HPDE6-E6E7 (cell line): ENCODE measurements around the gene PEX26.
"Not testable (repeated sequence)": the region's sequence is repeated elsewhere in the genome, so short reads cannot be mapped to it uniquely, and the experiment has no call there.

Experiments
- DNase-seq: peaks from one replicate; pipeline ENCODE4 v3.0.0; 2011; ENCODE audit warnings: missing footprints; ENCODE audit errors: extremely low spot score

PEX26 gene

DNA sequence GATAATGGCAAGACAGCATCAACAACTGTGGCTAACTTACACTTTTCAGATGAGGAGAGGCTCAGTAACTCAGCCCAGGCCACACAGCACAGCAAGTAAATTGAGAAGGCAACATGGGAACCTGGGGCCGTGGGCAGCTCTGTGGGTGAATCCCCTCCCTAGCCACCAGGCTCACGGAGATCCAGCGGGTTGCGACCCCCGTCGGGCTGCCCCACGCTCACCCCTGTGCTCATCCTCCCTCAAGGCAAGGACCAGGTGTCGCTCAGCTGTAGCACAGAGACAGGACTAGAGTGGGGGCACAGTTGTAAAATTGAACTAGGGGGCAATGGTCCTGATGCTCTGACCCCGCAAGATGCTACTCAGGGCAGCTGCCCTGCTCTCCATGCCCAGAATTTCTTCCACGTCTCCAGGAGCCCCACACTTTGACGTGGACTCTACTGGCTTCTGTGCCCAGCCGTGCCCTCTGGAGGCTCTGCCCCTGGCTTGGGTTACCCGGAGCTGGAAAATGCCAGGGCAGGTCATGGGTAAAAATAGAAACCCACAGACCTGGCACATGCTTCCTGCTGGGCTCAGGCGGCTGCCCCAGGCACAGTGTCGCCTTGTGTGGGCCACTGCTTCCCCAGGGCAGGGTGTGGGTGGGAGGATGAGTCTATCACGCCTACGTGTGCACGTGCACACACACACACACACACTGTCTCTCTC lies 41.8 kb downstream of the PEX26 start:
- no peak for DNase-seq

DNA sequence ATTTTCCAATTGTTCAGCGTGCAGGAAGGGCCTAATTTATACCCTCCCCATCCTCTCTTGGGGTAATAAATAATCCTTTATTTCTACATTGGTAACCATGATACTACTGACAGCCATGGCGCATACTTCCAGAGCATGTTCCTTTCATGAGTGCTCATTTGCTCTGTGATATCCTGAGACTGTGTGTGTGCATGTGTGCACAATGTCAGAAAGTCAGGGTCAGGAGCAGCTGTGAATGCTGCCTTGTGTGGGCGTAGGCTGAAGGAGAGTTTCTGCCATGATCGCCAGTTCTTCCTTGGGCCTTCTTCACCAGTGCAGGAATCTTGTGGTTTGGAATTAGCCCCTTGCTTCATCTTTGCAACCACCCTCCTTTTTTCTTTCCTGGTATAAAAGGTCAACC lies 43.1 kb downstream of the PEX26 start:
- no peak for DNase-seq

DNA sequence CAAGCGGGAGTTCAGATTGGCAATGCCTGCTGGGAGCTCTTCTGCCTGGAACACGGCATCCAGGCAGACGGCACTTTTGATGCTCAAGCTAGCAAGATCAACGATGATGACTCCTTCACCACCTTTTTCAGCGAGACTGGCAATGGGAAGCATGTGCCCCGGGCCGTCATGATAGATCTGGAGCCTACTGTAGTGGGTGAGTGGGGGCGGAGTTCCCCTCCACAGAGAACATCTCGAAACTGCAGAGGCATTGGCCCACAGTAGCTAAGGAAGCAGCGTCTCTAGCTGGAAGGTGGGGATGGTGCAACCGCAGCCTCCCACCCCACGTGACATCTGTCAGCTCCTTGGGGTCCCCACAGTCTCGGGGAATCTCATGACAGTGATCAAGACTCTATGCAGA lies 43.7 kb downstream of the PEX26 start:
- DNase-seq = no peak

DNA sequence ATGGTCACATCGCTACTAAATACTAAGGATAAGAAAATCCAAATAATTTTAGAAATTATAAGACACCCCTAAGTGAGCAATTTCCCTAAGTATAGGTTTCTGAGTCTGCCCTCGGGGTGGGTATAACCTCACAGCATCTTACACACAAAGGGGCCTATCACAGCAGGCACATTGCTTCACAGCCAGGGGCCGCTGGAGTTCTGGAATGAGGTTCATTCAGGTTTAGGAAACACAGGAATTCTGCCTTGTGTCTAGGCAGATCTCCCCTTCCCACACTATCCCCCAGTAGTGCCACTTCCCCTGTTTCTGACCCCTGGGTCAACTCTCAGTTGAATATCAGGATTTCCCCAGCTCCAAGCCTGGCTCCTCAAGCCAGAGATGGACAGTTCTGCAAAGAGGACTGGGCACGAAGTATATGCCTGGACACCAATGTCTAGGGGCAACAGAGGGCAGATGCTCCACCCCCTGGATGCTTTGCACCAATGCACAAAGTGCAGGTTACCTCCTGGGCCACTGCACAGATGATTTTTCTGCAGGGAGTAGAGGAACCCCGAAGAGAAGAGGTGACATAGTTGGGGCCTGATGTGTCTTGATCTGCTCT lies 44.3 kb downstream of the PEX26 start:
- DNase-seq = no peak

DNA sequence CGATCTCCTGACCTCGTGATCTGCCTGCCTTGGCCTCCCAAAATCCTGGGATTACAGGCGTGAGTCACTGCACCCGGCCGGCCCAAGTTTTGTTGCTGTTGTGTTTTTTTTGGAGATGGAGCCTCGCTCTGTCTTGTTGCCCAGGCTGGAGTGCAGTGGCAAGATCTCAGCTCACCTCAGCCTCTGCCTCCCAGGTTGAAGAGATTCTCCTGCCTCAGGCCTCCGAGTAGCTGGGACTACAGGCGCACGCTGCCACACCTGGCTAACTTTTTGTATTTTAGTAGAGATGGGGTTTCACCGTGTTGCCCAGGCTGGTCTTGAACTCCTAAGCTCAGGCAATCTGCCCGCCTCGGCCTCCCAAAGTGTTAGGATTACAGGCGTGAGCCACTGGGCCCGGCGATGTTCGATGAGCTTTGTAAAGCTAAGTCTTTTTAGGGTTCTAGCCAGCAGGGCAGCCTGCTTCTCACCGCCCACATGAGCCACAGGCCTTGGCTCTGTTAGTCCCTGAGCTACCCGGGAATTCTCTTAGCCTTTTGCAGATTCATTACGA lies 45.8 kb downstream of the PEX26 start:
- DNase-seq = not testable (repeated sequence)

DNA sequence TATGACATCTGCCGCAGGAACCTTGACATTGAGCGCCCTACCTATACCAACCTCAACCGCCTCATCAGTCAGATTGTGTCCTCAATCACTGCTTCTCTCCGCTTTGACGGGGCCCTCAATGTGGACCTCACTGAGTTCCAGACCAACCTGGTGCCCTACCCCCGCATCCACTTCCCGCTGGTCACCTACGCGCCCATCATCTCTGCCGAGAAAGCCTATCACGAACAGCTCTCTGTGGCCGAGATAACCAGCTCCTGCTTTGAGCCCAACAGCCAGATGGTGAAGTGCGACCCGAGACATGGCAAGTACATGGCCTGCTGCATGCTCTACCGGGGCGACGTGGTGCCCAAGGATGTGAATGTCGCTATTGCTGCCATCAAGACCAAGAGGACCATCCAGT lies 48.8 kb downstream of the PEX26 start:
- DNase-seq = no peak

DNA sequence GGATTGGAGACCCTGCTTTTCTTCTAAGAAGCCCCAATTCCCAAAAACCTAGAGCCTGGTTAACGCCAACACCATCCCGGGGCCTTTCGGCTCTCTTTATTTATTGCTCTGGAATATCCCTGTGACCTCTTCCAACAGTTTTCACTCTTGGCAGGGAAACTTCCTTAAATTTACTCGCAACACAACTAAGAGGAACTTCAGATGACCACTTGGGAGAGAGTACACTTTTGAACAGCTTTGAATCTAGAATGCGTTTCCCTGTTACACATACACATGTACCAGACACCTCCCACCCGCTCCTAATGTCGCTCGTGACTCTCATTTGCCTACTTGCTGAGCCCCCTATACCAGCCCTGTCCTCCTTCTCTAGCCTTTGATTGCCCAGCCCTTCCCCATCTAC lies 52.2 kb downstream of the PEX26 start:
- DNase-seq = no peak

DNA sequence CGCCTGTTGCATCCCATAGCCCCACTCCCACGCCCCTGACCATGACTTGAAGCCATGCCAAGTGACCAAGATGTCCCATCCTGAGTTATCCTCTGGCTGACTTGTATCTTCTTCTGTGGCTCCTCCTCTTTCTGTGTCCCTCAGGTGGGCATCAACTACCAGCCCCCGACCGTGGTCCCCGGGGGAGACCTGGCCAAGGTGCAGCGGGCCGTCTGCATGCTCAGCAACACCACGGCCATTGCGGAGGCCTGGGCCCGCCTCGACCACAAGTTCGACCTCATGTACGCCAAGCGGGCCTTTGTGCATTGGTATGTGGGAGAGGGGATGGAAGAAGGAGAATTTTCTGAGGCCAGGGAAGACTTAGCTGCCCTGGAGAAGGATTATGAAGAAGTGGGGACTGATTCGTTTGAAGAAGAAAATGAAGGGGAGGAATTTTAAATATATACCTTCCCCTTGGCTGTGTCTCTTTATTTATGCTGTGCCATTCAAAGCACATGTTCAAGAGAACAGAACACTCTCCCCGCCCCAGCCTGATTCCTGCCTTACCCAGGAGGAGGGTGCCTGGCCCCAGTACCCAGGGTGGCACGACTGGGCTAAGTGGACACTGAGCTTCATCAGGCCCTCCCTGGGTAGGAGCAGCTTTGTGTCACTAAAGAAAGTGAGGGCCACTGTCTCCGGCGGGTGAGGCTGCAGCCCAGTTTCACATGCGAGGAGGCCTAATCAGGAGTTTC lies 53.1 kb downstream of the PEX26 start:
- no peak for DNase-seq

DNA sequence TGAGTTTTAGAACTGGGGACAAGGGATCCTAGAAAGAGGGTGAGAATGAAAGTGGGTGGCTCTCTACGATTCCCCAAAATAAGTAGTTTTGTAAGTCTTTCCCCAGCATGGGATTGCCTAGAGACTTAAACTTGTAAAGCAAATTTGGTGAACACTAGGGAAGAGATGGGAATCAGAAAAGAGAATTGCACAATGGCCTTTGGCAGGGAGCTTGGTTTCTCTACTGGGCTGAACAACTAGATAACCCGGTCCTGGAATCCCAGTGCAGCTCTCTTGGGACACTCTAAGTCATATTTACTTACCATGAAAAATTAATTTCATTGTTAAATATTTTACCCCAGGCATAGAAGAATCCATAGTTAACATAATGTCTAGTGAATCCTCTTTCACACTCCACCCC lies 55.7 kb downstream of the PEX26 start:
- no peak for DNase-seq

DNA sequence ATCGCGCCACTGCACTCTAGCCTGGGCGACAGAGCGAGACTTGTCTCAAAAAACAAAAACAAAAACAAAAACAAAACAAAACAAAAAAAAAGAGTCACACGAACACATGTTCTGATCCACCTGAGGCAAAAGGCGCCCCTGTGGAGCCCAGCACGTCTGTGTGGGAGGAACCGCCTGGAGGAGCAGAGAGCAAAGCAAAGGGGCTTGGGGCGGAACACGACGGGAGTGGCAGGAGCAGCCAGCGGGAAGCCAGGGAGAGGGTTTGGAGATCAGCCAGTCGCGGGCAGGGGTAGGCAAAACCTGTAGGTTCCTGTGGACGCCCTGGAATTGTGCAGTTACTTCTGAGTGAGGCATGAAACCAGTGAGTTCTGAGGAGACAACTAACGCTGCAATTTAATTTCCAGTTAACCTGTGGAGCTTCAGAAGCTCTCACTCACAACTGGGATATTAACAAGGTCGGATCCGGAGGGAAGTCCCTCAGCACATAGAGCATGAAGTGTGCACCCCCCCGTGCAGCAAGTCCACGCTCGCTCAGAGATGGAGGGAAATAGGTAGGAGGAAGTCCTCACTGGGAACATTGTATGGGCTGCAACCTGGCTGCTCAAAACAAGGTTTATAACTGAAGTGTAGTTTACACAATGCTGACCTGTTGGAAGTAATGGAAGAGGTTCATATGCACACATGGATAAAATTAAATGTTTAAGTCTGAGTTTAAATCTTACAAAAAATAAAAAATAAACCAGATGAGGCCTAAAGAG lies 59.0 kb downstream of the PEX26 start:
- no peak for DNase-seq

DNA sequence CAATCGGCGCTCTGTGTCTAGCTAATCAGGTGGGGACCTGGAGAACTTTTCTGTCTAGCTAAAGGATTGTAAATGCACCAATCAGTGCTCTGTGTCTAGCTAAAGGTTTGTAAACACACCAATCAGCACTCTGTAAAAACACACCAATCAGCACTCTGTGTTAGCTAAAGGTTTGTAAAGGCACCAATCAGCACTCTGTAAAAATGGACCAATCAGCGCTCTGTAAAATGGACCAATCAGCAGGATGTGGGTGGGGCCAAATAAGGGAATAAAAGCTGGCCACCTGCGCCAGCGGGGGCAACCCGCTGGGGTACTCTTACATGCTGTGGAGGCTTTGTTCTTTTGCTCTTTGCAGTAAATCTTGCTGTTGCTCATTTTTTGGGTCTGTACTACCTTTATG lies 63.2 kb downstream of the PEX26 start:
- DNase-seq = not testable (repeated sequence)

DNA sequence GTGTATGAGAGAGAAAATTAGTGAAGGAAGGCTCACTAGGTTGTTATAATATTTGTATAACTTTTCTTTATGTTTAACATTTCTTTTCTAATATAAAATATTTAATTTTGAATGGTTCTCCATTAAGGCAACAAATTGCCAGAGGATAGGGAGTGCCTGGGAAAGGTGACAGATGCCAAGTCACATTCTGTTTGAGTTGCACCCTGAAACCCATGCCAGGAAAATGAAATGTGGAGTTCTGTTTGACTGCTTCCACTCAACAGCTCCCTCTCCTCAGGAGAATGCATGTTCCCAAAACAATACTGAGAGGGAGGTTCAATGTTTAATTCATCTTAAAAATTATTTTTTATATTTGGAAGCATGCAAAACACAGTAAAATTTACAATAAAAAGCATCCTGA lies 66.3 kb downstream of the PEX26 start:
- no peak for DNase-seq

DNA sequence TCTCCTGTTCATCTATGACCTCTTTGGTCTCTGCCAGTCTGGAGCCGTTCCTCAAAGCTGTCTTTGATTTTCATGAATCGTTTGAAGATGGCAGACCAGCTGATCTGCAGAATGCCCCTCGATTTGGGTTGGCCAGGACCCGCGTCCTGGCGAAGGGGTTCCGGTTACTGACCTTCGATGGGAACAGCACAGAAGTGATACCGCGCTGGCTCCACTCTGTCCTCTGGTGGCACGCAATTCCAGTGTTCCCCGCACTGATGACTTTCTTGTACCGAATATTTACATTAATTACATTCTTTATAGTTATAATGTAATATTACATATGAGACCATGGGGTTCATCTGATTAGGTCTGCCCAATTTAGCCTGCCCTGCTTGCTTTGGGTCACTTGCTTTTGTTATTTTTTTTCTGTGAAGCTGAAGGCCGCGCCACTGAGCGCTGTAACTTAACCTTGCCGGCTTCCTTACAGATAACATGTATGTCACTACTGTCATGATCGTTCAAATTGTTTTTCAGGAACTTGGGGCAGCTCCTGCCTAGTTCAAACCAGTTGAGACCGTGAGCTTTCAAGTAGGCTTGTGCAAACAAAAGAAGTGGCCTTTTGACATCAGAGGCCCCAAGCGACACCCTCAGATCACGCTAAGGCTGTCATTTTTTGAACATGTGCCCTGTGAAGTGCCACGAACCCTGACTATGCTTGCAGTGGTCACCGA lies 68.0 kb downstream of the PEX26 start:
- no peak for DNase-seq

DNA sequence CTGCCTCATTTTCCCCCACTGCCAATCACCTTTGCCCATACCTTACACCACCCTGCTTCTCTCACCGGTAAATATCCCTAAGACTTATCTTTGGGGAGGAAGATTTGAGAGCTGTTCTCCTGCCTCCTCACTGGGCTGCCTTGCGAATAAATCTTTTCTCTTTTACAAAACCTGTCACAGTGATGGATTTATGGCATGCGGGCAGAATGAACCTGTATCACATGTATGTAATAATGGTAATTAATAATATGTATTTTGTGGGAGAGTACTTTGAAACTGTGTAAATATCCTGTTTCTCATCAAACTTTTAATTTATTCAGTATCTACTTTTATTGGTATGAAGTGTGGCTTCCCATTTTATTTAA lies 68.6 kb downstream of the PEX26 start:
- DNase-seq = no peak

DNA sequence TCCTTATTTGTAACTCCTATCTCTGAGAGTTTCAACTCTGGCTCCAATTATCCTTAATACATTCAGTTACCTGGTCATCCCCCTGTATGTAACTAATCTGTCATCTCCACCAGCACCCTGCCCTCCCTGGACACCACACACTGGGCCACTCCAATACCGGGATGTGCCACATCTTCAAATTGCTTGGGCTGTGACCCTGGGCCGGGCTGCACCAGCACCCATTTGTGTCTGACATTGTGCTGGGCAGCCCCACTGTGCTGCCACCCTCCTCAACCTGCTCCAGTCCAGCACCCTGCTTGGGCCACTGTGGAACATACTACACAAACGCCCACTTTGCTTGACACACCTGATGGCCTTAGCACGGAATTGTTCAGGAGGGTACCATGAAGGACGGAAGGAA lies 70.0 kb downstream of the PEX26 start:
- DNase-seq = no peak

DNA sequence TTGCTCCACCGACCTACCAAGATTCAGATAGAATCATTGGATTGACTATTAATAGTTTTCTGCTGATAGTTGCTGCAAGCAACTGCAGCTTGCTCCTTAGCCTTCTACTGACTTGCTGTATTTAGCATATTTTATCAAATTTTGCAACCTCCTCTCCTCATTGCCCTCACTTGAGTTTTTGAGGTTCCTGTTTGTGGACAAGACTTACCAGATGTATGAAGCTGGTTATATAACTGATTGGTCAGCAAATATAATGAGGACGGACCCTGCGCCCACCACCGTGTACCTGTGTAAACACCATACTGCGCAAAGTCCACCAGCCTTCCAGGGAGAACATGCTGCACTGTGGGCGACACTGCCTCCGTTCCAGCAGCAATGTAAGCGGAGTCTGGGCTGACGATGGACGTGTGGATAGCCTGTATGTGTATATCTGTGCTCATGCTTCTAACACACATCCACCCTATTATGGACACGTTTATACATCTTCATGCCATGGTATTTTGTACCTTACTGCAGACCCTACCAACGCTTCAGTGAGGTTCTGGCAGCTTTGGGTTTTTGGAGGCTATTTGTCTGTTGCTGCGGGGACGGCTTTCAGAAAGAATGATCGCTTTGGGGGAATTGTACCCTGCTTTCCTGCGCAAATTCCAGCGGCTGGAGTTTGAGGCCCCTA lies 70.6 kb downstream of the PEX26 start:
- no peak for DNase-seq

DNA sequence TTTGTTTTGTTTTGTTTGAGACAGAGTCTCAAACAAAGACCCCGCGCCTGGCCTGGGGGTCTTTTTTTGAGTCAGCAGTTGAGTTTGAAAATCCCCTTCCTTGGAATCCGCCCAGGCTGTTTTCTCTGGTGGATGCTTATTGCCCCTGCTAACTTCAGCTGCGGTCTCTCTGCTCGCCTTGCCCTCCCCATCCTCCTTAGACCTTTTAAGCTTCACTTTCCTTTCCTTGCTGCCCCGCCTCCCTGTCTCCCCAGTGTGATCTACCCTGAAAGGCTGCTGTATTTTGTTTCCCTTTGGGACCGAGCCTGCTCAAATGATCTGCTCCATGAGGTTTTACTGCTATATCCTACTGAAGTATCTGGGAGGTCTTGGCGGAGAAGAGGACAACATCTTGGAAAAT lies 74.7 kb downstream of the PEX26 start:
- no peak for DNase-seq

DNA sequence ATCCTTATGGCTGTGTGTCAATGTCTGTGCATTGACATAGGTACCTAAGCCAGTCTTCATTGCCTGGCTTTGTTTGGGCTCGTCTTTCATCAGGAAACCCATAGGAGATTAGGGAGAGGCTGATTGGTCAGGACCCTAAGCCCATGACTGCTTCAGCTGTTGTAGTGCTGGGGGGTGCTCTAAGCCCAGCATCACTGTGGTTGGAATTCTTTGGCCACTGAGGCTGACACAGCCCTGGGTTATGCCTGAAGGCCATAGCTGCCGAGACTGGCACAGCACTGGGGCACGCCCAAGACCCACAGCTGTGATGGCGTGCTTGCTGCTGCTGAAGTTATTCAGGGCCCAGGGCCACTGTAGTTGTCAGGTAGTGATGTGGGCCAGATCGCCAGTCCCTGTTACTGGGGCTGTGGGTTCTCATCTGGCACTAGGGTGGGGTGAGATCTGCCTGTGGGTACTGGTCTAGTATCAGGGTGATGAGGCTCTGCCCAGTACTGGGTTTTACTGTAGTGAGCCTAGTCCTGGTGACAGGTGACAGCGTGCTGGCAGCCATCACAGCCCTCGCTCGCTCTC lies 77.1 kb downstream of the PEX26 start:
- DNase-seq = no peak
